ENCODE data around the gene KLC3. TPM values are rescaled to one million over a fixed set of nuclear protein-coding genes. Genes with fewer than 3 reads are reported as not detected.

The KLC3 gene
- total RNA-seq, 1 experiment from 2014 or later: 0.49 TPM

DNA sequence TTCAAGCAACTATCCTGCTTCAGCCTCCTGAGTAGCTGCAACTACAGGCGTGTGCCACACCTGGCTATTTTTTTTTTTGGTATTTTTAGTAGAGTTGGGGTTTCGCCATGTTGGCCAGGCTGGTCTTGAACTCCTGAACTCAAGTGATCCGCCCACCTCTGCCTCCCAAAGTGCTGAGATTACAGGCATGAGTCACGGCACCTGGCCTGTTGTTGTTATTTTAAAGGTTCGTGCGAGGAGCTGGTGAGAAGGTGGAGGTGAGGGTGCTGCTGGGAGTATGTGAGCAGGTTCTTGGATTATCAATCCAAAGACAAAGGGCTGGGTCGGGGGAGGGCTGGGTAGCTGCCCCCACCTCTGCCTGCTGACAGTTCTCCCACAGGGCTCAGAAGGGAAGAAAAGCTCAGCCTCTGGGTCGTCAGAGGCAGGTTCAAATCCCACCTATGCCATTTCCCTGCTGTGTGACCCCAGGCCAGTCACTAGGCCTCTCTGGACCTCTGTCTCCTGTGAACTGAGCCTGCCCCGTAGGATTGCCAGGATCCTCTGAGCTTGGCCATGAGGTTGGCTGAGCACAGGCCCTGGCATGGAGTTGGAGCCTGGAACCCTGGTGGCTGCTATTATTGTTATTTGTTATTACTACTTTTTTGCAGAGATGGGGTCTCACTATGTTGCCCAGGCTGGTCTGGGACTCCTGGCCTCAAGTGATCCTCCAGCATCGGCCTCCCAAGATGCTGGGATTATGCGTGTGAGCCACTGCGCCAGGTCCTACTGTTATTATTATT, 19.4 kb upstream of the KLC3 start:
- BruUV-seq (replicated peaks): no TSS peak
- Histone ChIP-seq H3K4me1 (ENCODE audit: control insufficient read depth, insufficient read depth, low read length) (peaks cover 7% of the 10 kb centered on the region; the same call in 1 of the 2 replicates), H3K27me3 (ENCODE audit: control insufficient read depth, insufficient read depth, low read length) (no peaks in the 10 kb centered on the region), H3K36me3 (ENCODE audit: control insufficient read depth, insufficient read depth, low read length) (no peaks in the 10 kb centered on the region), H3K27ac (ENCODE audit: low read length) (no peak overlapping the region), H3K9me3 (ENCODE audit: control insufficient read depth, insufficient read depth, low read depth, low read length) (no peaks in the 10 kb centered on the region), H3K4me3 (ENCODE audit: low read depth in 2 of 2, low read length in 2 of 2) (no peak overlapping the region)
- CTCF ChIA-PET: interaction anchor here (0.7 kb wide), 1 partner anchor 72 kb away, joined by 3 read pairs; no protein-coding TSS in a partner anchor
- DNase-seq (ENCODE audit: low read depth, low spot score) (no peak), ATAC-seq (no peak)
- POLR2A ChIA-PET: no interaction called here
- in situ Hi-C loops (cut with HindIII; ENCODE audit: low pct_unique_long_range_greater_than_20kb, low sequenced_read_pairs): no loop called here
- TF ChIP-seq TCF7L2 (IDR thresholded peaks at IDR 0.05; ENCODE audit: low read depth, low read length): no peak
- intact Hi-C loops (cut with micrococcal nuclease; ENCODE audit: unreplicated experiment): loop anchor here (10.0 kb wide), 1 partner anchor 66 kb away; the partner anchor contains the start of gene MARK4

DNA sequence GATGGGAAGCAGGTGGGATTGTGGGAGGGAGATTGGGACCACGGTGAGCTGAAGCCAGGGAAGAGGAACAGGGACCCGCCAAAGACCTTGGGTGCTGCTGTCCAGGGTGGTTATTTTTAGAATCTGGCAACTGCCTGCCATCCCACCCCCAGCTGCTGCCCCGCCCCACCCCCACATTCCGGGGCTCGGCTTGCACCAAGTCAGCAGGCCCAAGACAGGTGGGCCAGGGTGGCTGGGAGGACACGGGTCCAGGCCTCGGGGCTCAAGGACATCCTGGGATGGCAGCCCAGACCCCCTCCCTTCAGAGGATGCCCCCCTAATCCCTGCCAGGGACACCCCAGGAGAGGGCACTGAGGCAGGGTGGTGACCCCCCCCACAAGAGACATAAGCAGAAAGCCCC, 18.7 kb upstream of the KLC3 start:
- BruUV-seq (replicated peaks): no TSS peak
- DNase-seq (ENCODE audit: low read depth, low spot score) (no peak), ATAC-seq (no peak)
- no peaks in the 10 kb centered on the region for H3K9me3 ChIP-seq (ENCODE audit: control insufficient read depth, insufficient read depth, low read depth, low read length)
- TF ChIP-seq REST (IDR thresholded peaks at IDR 0.05; ENCODE audit: insufficient read depth in 1 of 2, low read depth in 2 of 2, low read length in 1 of 2): no peak
- no peak for TF ChIP-seq SIN3A (IDR thresholded peaks at IDR 0.05; ENCODE audit: borderline replicate concordance, insufficient read depth, low read depth, low read length)
- TF ChIP-seq TCF7L2 (IDR thresholded peaks at IDR 0.05; ENCODE audit: low read depth, low read length): no peak
- TF ChIP-seq POLR2AphosphoS5 (IDR thresholded peaks at IDR 0.05; ENCODE audit: low read depth, low read length): no peak
- TF ChIP-seq CTCF (IDR thresholded peaks at IDR 0.05): no peak
- CTCF ChIA-PET: no interaction called here
- peaks cover 10% of the 10 kb centered on the region for H3K4me1 ChIP-seq (ENCODE audit: control insufficient read depth, insufficient read depth, low read length)
- H3K36me3 ChIP-seq (ENCODE audit: control insufficient read depth, insufficient read depth, low read length): no peaks in the 10 kb centered on the region
- POLR2A ChIA-PET: interaction anchor here (0.6 kb wide), 1 partner anchor 126 kb away, joined by 3 read pairs; no protein-coding TSS in a partner anchor
- H3K4me3 ChIP-seq (ENCODE audit: low read depth in 2 of 2, low read length in 2 of 2): no peak overlapping the region
- no peaks in the 10 kb centered on the region for H3K27me3 ChIP-seq (ENCODE audit: control insufficient read depth, insufficient read depth, low read length)
- in situ Hi-C loops (cut with HindIII; ENCODE audit: low pct_unique_long_range_greater_than_20kb, low sequenced_read_pairs): no loop called here
- H3K27ac ChIP-seq (ENCODE audit: low read length): no peak overlapping the region
- intact Hi-C loops (cut with micrococcal nuclease; ENCODE audit: unreplicated experiment): loop anchor here (10.0 kb wide), 1 partner anchor 67 kb away; the partner anchor contains the start of gene MARK4

GRCh38 chr19:45322311-45322710, 18.2 kb upstream of the KLC3 start:
- no peak for TF ChIP-seq SIN3A (IDR thresholded peaks at IDR 0.05; ENCODE audit: borderline replicate concordance, insufficient read depth, low read depth, low read length)
- TF ChIP-seq TCF7L2 (IDR thresholded peaks at IDR 0.05; ENCODE audit: low read depth, low read length): no peak
- TF ChIP-seq REST (IDR thresholded peaks at IDR 0.05; ENCODE audit: insufficient read depth in 1 of 2, low read depth in 2 of 2, low read length in 1 of 2): no peak
- no peak for TF ChIP-seq CTCF (IDR thresholded peaks at IDR 0.05)
- no peak for TF ChIP-seq POLR2AphosphoS5 (IDR thresholded peaks at IDR 0.05; ENCODE audit: low read depth, low read length)
- intact Hi-C loops (cut with micrococcal nuclease; ENCODE audit: unreplicated experiment) (loop anchor here (10.0 kb wide), 1 partner anchor 68 kb away; the partner anchor contains the start of gene MARK4), in situ Hi-C loops (cut with HindIII; ENCODE audit: low pct_unique_long_range_greater_than_20kb, low sequenced_read_pairs) (no loop called here)
- POLR2A ChIA-PET: interaction anchor here (0.6 kb wide), 1 partner anchor 126 kb away, joined by 3 read pairs; no protein-coding TSS in a partner anchor
- Histone ChIP-seq H3K27me3 (ENCODE audit: control insufficient read depth, insufficient read depth, low read length) (no peaks in the 10 kb centered on the region), H3K4me1 (ENCODE audit: control insufficient read depth, insufficient read depth, low read length) (peaks cover 10% of the 10 kb centered on the region), H3K4me3 (ENCODE audit: low read depth in 2 of 2, low read length in 2 of 2) (no peak overlapping the region), H3K9me3 (ENCODE audit: control insufficient read depth, insufficient read depth, low read depth, low read length) (no peaks in the 10 kb centered on the region), H3K27ac (ENCODE audit: low read length) (no peak overlapping the region), H3K36me3 (ENCODE audit: control insufficient read depth, insufficient read depth, low read length) (no peaks in the 10 kb centered on the region)
- CTCF ChIA-PET: no interaction called here
- ATAC-seq (no peak), DNase-seq (ENCODE audit: low read depth, low spot score) (no peak)
- BruUV-seq (replicated peaks): no TSS peak

Measured in Panc1 (cell line).